GM12801 (cell line): ENCODE measurements around the gene CACNA2D3.

Source experiments
- TF ChIP-seq, protein P1 (sequence below): IDR thresholded peaks from one replicate; pipeline ENCODE4 v1.5.1; 2011; ENCODE audit warnings: control low read depth; ENCODE audit not compliant: insufficient read length; ENCODE audit errors: extremely low read depth

CACNA2D3 gene

DNA sequence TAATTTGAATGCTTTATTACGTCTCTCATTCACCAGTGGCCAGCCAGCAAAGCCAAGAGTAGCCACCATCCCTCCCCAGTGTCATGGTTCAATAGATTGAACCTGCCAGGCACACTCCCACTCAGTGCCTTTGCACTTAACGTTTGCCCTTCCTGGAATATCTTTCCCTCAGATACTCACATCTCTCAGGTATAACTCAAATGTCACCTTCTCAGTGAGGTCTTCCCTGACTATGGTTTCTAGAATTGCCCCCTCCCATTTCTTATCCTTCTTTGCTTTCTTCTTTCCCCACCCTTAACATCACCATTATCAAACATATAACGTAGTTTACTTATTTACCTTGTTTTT is 511.7 kb downstream of the CACNA2D3 start:
- TF ChIP-seq, protein P1, sequence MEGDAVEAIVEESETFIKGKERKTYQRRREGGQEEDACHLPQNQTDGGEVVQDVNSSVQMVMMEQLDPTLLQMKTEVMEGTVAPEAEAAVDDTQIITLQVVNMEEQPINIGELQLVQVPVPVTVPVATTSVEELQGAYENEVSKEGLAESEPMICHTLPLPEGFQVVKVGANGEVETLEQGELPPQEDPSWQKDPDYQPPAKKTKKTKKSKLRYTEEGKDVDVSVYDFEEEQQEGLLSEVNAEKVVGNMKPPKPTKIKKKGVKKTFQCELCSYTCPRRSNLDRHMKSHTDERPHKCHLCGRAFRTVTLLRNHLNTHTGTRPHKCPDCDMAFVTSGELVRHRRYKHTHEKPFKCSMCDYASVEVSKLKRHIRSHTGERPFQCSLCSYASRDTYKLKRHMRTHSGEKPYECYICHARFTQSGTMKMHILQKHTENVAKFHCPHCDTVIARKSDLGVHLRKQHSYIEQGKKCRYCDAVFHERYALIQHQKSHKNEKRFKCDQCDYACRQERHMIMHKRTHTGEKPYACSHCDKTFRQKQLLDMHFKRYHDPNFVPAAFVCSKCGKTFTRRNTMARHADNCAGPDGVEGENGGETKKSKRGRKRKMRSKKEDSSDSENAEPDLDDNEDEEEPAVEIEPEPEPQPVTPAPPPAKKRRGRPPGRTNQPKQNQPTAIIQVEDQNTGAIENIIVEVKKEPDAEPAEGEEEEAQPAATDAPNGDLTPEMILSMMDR = no peak

DNA sequence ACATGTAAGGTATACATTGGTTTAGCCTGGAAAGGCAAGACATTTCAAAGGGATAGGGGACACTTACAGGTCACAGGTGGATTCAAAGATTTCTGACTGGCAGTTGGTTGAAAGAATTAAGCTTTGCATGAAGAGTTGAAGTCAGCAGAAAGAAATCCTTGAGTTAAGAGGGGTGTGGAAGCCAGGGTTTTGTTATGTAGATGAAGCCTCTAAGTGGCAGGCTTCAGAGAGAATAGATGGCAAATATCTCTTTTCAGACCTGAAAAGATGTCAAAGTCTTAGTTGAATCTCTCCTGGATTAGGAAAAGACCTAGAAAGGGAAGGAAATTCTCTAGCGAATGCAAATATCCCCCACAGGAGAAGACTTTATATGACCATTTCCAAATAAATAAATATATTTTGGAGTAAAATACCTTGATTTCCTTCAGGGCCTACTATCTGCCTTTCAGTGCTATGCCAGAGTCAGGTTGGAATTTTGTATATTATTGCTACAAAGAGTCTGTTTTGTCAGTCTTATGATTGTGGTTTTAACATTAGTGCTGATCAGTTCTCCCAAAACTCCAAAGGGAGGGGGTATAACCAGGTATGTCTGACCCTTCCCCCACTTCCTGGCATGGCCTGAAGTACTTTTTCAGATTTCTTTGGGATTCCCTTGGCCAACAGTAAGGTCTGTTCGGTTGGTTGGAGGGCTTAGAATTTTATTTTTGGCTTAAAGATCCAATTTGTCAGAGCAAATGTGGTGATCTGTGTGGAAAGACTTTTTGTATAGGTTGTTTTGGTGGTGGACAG is 519.1 kb downstream of the CACNA2D3 start:
- TF ChIP-seq, protein P1 = no peak

- TF ChIP-seq, protein P1 = no peak
These were observed 519.8 kb downstream of the CACNA2D3 start for GRCh38 chr3:54642147-54642546.

DNA sequence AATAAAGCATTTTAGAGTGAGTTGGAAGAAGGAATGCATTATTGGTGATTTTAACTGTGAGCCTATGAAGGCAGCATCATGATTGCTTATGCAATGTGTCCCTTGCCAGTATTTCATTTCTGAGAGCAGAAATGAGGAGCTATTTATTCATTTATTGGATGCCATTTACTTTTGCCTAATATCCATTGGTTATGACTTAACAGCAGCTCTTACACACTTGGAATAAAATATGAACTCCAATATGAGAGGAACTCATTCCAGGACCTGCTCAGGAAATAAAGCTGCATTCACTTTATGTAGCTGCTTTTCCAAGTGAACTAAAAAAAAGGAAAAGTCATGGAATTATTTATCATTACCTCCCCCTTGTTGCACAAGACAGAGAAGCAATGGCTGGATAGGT is 525.4 kb downstream of the CACNA2D3 start:
- TF ChIP-seq, protein P1 = no peak

DNA sequence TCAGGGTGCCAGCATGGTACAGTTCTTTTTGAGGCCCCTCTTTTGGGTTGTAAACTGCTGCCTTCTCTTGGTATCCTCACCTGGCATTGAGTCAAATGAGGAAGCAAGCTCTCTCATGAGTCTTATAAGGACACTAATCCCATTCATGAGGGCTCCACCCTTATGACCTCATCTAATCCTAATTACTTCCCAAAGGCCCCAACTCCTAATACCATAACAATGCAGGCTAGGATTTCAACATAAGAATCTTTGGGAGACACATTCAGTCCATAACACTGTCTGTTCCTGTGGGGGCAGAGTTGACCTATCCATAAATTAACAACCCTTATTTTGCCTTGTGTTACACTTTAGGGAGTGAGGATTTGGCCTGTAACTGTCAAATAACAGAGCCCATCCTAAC is 527.2 kb downstream of the CACNA2D3 start:
- TF ChIP-seq, protein P1 = no peak

GRCh38 chr3:54653456-54654195 is 531.3 kb downstream of the CACNA2D3 start:
- TF ChIP-seq, protein P1 = no peak

GRCh38 chr3:54654776-54655175 is 532.4 kb downstream of the CACNA2D3 start:
- TF ChIP-seq, protein P1 = no peak
